TTC549 (cell line): Measurements from ENCODE around the gene WDR27.

Experiments
- FAIRE-seq: peaks from 2 replicates; lab custom pipeline; 2012; peaks lifted over from hg19 to GRCh38; lab: Jason Lieb, UNC

Gene WDR27

GRCh38 chr6:169701954-169702839 lies at the start of gene WDR27, which contains the start of gene C6orf120:
Gene WDR27, minus strand, starts transcription at chr6:169702029. Its CDS starts 13,024 bp downstream, at chr6:169689005.
Gene C6orf120, plus strand, starts transcription at chr6:169702126. Its CDS starts 334 bp downstream, at chr6:169702460.
- FAIRE-seq, result no peak

GRCh38 chr6:169746556-169746955 lies 44.7 kb upstream of the WDR27 start:
- no peak for FAIRE-seq

GRCh38 chr6:169745405-169745804 lies 43.6 kb upstream of the WDR27 start:
- FAIRE-seq, result no peak

GRCh38 chr6:169741344-169741743 lies 39.5 kb upstream of the WDR27 start:
- no peak for FAIRE-seq

GRCh38 chr6:169738976-169739529 lies 37.2 kb upstream of the WDR27 start:
- FAIRE-seq, result no peak

- FAIRE-seq, result no peak
Observed at GRCh38 chr6:169738204-169738975, 36.6 kb upstream of the WDR27 start.

GRCh38 chr6:169729961-169730360 lies 28.1 kb upstream of the WDR27 start:
- no peak for FAIRE-seq

GRCh38 chr6:169726963-169727362 lies 25.1 kb upstream of the WDR27 start:
- no peak for FAIRE-seq

GRCh38 chr6:169726049-169726400 lies 24.2 kb upstream of the WDR27 start:
- no peak for FAIRE-seq

- no peak for FAIRE-seq
Observed at GRCh38 chr6:169725125-169726048, 23.6 kb upstream of the WDR27 start.

- FAIRE-seq, result no peak
Observed at GRCh38 chr6:169724494-169725124, 22.8 kb upstream of the WDR27 start, which contains the start of gene PHF10. Gene PHF10, minus strand, starts transcription at chr6:169724500. Its CDS starts 569 bp downstream, at chr6:169723931.

GRCh38 chr6:169723991-169724493 lies 22.2 kb upstream of the WDR27 start:
- FAIRE-seq, result no peak

- no peak for FAIRE-seq
Observed at GRCh38 chr6:169723200-169723909, 21.5 kb upstream of the WDR27 start.

GRCh38 chr6:169722362-169723199 lies 20.8 kb upstream of the WDR27 start:
- no peak for FAIRE-seq

GRCh38 chr6:169720207-169720855 lies 18.5 kb upstream of the WDR27 start:
- no peak for FAIRE-seq

- no peak for FAIRE-seq
Observed at GRCh38 chr6:169719117-169719516, 17.3 kb upstream of the WDR27 start.

GRCh38 chr6:169714595-169714994 lies 12.8 kb upstream of the WDR27 start:
- FAIRE-seq, result no peak

- FAIRE-seq, result no peak
Observed at GRCh38 chr6:169714178-169714577, 12.3 kb upstream of the WDR27 start.

GRCh38 chr6:169710009-169710408 lies 8.2 kb upstream of the WDR27 start:
- no peak for FAIRE-seq
